ENCODE data around the gene MAPK8.

MAPK8 gene

DNA sequence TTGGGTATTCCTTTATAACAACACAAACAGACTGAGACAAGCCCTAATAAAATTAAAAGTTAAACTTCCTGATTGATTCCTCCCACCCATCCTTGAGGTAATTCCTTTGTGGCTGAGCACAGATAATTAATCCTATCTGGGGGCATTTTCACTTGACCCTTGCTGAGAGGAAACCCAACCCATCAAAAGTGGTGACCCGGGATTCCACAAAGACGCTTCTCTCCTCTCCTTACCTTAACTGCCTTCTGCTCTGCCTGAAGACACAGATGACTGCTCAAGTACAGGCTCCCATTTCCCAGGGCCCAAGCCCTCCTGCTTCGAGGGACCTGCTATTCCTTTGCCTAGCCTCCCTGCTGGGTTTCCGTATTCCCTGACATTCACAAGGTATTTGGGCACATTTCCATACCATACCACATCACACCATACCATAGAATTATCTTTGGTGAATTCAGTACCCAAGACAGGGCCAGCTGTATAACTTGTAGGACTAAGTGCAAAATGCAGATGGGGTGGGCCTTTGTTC is 9.8 kb upstream of the MAPK8 start:
- H3K4me3 ChIP-seq (ENCODE audit: low read depth, low read length) = no peak overlapping the region
- DNase-seq (ENCODE audit: low read depth) = no peak
- TF ChIP-seq POLR2A (IDR thresholded peaks at IDR 0.05; ENCODE audit: extremely low read depth, insufficient read length) (no peak), MYC (IDR thresholded peaks at IDR 0.05; ENCODE audit: low read depth, low read length) (no peak)
- TF ChIP-seq, protein P1, sequence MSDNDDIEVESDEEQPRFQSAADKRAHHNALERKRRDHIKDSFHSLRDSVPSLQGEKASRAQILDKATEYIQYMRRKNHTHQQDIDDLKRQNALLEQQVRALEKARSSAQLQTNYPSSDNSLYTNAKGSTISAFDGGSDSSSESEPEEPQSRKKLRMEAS (IDR thresholded peaks at IDR 0.05; ENCODE audit: low read depth, low read length) = no peak
- TF ChIP-seq, protein P2, sequence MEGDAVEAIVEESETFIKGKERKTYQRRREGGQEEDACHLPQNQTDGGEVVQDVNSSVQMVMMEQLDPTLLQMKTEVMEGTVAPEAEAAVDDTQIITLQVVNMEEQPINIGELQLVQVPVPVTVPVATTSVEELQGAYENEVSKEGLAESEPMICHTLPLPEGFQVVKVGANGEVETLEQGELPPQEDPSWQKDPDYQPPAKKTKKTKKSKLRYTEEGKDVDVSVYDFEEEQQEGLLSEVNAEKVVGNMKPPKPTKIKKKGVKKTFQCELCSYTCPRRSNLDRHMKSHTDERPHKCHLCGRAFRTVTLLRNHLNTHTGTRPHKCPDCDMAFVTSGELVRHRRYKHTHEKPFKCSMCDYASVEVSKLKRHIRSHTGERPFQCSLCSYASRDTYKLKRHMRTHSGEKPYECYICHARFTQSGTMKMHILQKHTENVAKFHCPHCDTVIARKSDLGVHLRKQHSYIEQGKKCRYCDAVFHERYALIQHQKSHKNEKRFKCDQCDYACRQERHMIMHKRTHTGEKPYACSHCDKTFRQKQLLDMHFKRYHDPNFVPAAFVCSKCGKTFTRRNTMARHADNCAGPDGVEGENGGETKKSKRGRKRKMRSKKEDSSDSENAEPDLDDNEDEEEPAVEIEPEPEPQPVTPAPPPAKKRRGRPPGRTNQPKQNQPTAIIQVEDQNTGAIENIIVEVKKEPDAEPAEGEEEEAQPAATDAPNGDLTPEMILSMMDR (IDR thresholded peaks at IDR 0.05; ENCODE audit: low read depth, low read length) = no peak

DNA sequence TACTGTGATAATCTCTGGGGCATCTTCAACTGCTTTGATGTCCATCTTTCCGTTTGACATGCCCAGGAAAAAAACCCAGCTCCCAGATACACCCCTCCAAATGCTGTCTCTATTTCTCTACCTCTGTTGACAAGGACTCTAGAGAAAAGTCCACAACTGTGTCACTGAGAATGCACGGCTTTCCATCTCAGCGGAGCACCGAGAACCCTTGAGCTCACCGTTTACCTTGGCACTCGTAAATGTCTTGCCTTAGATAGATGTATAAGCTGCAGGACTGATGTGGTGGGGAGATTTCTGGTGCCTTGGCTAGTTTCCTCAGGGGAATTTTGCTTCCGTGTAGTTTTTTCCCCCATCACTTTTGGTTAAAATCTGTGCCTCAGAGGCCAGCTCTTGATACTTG is 7.4 kb upstream of the MAPK8 start:
- TF ChIP-seq, protein P2 (IDR thresholded peaks at IDR 0.05; ENCODE audit: low read depth, low read length) = no peak
- TF ChIP-seq, protein P1 (IDR thresholded peaks at IDR 0.05; ENCODE audit: low read depth, low read length) = no peak
- no peak for TF ChIP-seq POLR2A (IDR thresholded peaks at IDR 0.05; ENCODE audit: extremely low read depth, insufficient read length)
- no peak for TF ChIP-seq MYC (IDR thresholded peaks at IDR 0.05; ENCODE audit: low read depth, low read length)
- H3K4me3 ChIP-seq (ENCODE audit: low read depth, low read length) = no peak overlapping the region
- no peak for DNase-seq (ENCODE audit: low read depth)

DNA sequence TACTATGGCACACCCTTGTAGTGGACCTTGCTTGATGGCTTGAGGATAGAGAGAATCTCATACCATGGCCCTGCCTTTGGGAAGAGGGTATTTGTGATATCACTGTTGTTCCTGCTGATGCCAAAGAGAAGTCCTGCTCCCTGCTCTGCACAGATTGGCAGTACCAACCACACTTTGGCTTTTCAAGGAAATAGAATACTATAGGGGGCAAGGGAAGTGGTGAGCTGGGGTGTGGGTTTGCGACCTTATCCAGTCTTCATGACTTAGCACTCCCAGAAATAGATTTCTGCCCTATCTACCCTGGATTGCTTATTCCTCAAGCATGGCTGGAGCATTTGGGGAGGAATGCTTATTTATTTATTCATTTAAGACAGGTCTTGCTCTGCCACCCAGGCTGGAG is 6.8 kb upstream of the MAPK8 start:
- H3K4me3 ChIP-seq (ENCODE audit: low read depth, low read length) = no peak overlapping the region
- TF ChIP-seq, protein P1 (IDR thresholded peaks at IDR 0.05; ENCODE audit: low read depth, low read length) = no peak
- TF ChIP-seq POLR2A (IDR thresholded peaks at IDR 0.05; ENCODE audit: extremely low read depth, insufficient read length) (no peak), MYC (IDR thresholded peaks at IDR 0.05; ENCODE audit: low read depth, low read length) (no peak)
- TF ChIP-seq, protein P2 (IDR thresholded peaks at IDR 0.05; ENCODE audit: low read depth, low read length) = no peak
- DNase-seq (ENCODE audit: low read depth) = no peak

DNA sequence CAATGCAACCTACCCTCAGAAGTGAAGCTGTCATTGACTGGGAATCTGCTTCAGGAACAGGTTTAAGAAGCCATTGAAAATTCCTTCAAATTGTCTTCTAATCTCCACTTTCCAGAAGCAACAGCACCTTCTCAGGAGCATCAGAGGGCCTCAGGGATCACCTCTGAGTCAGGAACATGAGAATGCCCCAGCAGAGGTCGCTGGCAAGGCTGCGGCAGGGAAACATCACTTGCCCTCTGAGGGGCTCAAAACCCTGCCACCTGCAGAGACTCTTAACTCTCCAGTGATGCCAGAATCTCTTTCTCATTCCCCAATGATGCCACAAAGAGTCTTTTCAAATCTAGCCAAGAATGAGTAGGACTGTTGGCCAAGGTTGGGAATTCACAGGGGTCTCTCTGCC is 5.9 kb upstream of the MAPK8 start:
- DNase-seq (ENCODE audit: low read depth) = no peak
- no peak overlapping the region for H3K4me3 ChIP-seq (ENCODE audit: low read depth, low read length)
- TF ChIP-seq, protein P2 (IDR thresholded peaks at IDR 0.05; ENCODE audit: low read depth, low read length) = no peak
- TF ChIP-seq POLR2A (IDR thresholded peaks at IDR 0.05; ENCODE audit: extremely low read depth, insufficient read length) (no peak), MYC (IDR thresholded peaks at IDR 0.05; ENCODE audit: low read depth, low read length) (no peak)
- TF ChIP-seq, protein P1 (IDR thresholded peaks at IDR 0.05; ENCODE audit: low read depth, low read length) = no peak

DNA sequence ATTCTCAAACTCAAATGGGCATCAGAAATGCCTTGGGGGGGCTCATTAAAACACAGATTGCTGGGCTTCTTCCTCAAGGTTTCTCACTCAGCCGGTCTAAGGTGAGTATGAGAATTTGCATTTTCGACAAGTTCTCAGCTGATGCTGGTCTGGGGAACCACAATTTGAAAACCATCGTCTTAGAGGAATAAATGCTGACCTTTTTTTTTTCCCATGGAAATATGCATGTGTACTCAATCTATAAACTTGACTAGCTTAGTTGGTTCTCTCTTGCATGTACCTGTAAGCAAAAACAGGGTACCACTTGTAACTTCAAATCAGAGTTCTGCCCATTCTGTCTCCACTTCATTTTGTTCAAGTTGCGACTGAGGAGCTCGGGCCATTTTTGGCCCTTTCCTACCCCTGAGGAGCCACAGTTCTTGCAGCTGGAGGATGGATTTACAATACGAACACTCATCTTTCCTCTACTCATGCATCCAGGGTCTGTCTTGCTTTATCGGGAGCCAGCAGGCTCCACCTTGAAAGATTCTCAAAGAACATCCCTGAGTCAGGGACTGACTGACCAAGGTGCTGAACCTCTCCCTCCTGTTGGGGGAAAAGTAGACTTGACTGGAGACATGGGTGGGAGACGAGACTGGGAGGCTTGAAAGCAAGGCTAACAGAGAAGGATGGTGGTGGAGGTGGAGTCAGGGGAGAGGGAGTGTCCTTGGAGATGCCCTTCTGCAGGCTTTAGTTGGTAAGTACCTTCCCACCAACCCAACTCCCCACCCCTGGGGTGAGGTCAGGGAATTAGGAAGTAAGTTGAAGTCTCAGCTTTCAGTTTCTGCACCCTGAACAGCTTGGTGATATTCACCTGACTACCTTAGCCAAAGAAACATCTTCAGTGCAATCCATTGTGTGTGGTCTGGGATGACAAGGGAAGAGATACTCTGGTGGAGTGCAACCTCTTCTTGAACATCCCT is 3.7 kb upstream of the MAPK8 start:
- no peak overlapping the region for H3K4me3 ChIP-seq (ENCODE audit: low read depth, low read length)
- no peak for DNase-seq (ENCODE audit: low read depth)
- TF ChIP-seq, protein P1 (IDR thresholded peaks at IDR 0.05; ENCODE audit: low read depth, low read length) = no peak
- TF ChIP-seq POLR2A (IDR thresholded peaks at IDR 0.05; ENCODE audit: extremely low read depth, insufficient read length) = no peak
- no peak for TF ChIP-seq MYC (IDR thresholded peaks at IDR 0.05; ENCODE audit: low read depth, low read length)
- TF ChIP-seq, protein P2 (IDR thresholded peaks at IDR 0.05; ENCODE audit: low read depth, low read length) = no peak
